PC-3 (cell line): ENCODE measurements around the gene SPHKAP. TPM values are rescaled to one million over a fixed set of nuclear protein-coding genes. Genes with fewer than 3 reads are reported as not detected.

Experiments
- ATAC-seq: fragments of 200-7000 bp; cut with Tn5 transposase; 2 replicates; pipeline ENCODE4 v1.9.1; 2020; ENCODE audit warnings: mild to moderate bottlenecking, moderate library complexity
- BruUV-seq: library from RNA; stranded (reverse); fragments of 400-500 nt; replicated peaks from 2 replicates; lab custom pipeline; 2021; lab: Mats Ljungman, UMichigan
- CTCF ChIA-PET: fragments of 300-600 bp; sonication (Branson Sonifier 250); formaldehyde crosslinking; loops from one replicate; lab custom pipeline; 2022; ENCODE audit warnings: antibody characterized with exemption; lab: Charles Lee
- POLR2A ChIA-PET: fragments of 300-600 bp; sonication (Branson Sonifier 250); formaldehyde crosslinking; loops from one replicate; lab custom pipeline; 2022; ENCODE audit warnings: antibody characterized with exemption; ENCODE audit not compliant: unreplicated experiment; lab: Charles Lee
- DNase-seq: peaks from one replicate; pipeline ENCODE4 v3.0.0-alpha.2; 2015
- H2AFZ ChIP-seq: fragments of 300-600 bp; sonication (generic); 2 replicates; pipeline ENCODE4 v1.6.0; 2016; ENCODE audit warnings: antibody characterized with exemption, low read length
- H3F3A ChIP-seq: fragments of 300-600 bp; sonication (generic); one replicate; pipeline ENCODE4 v1.6.0; 2017; ENCODE audit warnings: antibody characterized with exemption, low read length, control low read depth, mild to moderate bottlenecking; ENCODE audit not compliant: unreplicated experiment
- H3K27ac ChIP-seq: fragments of 300-600 bp; sonication (generic); 2 replicates; pipeline ENCODE4 v1.5.1; 2016; ENCODE audit warnings: mild to moderate bottlenecking, low read length
- H3K27me3 ChIP-seq: fragments of 300-600 bp; sonication (generic); 2 replicates; pipeline ENCODE4 v1.6.1; 2016; ENCODE audit warnings: low read length, mixed read lengths
- H3K36me3 ChIP-seq: fragments of 300-600 bp; sonication (generic); 2 replicates; pipeline ENCODE4 v1.6.1; 2016; ENCODE audit warnings: low read depth, mixed run types, low read length, mixed read lengths
- H3K4me1 ChIP-seq: fragments of 300-600 bp; sonication (generic); 2 replicates; pipeline ENCODE4 v1.5.1; 2016; ENCODE audit warnings: low read length; ENCODE audit not compliant: insufficient read depth
- H3K4me2 ChIP-seq: fragments of 300-600 bp; sonication (generic); 2 replicates; pipeline ENCODE4 v1.6.0; 2016; ENCODE audit warnings: low read length
- H3K4me3 ChIP-seq: fragments of 300-600 bp; sonication (generic); 2 replicates; pipeline ENCODE4 v1.5.1; 2016; ENCODE audit warnings: mild to moderate bottlenecking, low read length, mixed read lengths
- H3K79me2 ChIP-seq: fragments of 300-600 bp; sonication (generic); 2 replicates; pipeline ENCODE4 v1.6.1; 2017; ENCODE audit warnings: low read length, mixed read lengths
- H3K9ac ChIP-seq: fragments of 300-600 bp; sonication (generic); 2 replicates; pipeline ENCODE4 v1.6.0; 2016; ENCODE audit warnings: mild to moderate bottlenecking, low read length
- H3K9me2 ChIP-seq: fragments of 300-600 bp; sonication (generic); replicated peaks from 2 replicates; pipeline ENCODE4 v1.6.1; 2016; ENCODE audit warnings: mixed run types, low read length, mixed read lengths
- H3K9me3 ChIP-seq: fragments of 300-600 bp; sonication (generic); 2 replicates; pipeline ENCODE4 v1.6.1; 2016; ENCODE audit warnings: low read length, mixed read lengths
- H4K20me1 ChIP-seq: fragments of 300-600 bp; sonication (generic); 2 replicates; pipeline ENCODE4 v1.6.1; 2016; ENCODE audit warnings: low read length, mixed read lengths
- CTCF ChIP-seq: fragments of 300-600 bp; sonication (generic); conservative IDR thresholded peaks from 2 replicates; pipeline ENCODE4 v1.5.1; 2017; ENCODE audit warnings: antibody characterized with exemption, low read depth, mild to moderate bottlenecking, low read length
- EZH2 ChIP-seq: fragments of 300-600 bp; sonication (generic); IDR thresholded peaks from one replicate; pipeline ENCODE4 v1.6.1; 2017; ENCODE audit warnings: antibody characterized with exemption, mild to moderate bottlenecking, low read length; ENCODE audit not compliant: unreplicated experiment
- EZH2phosphoT487 ChIP-seq: fragments of 300-600 bp; sonication (generic); IDR thresholded peaks from 2 replicates; pipeline ENCODE4 v1.6.1; 2018; ENCODE audit warnings: mild to moderate bottlenecking, antibody characterized with exemption, low read length, borderline replicate concordance
- intact Hi-C: fragments of 100-400 bp; cut with micrococcal nuclease; formaldehyde crosslinking; loops from 2 replicates; pipeline ENCODE4 v1.9.0; 2023
- total RNA-seq: library from RNA; depleted of rRNA; stranded (reverse); fragments of >200 nt; gene quantifications from 2 replicates; pipeline ENCODE4 v1.2.3, GENCODE V29; 2014

Gene SPHKAP
- total RNA-seq, 1 experiment from 2014 or later: not detected

- CTCF ChIA-PET: no interaction called here
- H3F3A ChIP-seq: no peaks in the 10 kb centered on the region
- H3K36me3 ChIP-seq: no peaks in the 10 kb centered on the region
- intact Hi-C loops: no loop called here
- no peak overlapping the region for H2AFZ ChIP-seq
- no peak for DNase-seq
- no peak overlapping the region for H3K4me2 ChIP-seq
- no peaks in the 10 kb centered on the region for H3K79me2 ChIP-seq
- H3K27me3 ChIP-seq: peaks cover 42% of the 10 kb centered on the region
- no peaks in the 10 kb centered on the region for H4K20me1 ChIP-seq
- no peaks in the 10 kb centered on the region for H3K4me1 ChIP-seq
- no peak for ATAC-seq
- no peak for TF ChIP-seq CTCF
- TF ChIP-seq EZH2: no peak
- no peak for TF ChIP-seq EZH2phosphoT487
- no peaks in the 10 kb centered on the region for H3K9me3 ChIP-seq
- BruUV-seq: no TSS peak
- H3K9me2 ChIP-seq: no peaks in the 10 kb centered on the region
- POLR2A ChIA-PET: no interaction called here
- no peak overlapping the region for H3K4me3 ChIP-seq
- H3K27ac ChIP-seq: no peak overlapping the region
- no peak overlapping the region for H3K9ac ChIP-seq
Observed at GRCh38 chr2:228157841-228158240, 23.6 kb downstream of the SPHKAP start.

GRCh38 chr2:228144961-228145360 is 36.5 kb downstream of the SPHKAP start:
- Histone ChIP-seq H3K27me3 (peaks cover 44% of the 10 kb centered on the region), H3K9ac (no peak overlapping the region), H4K20me1 (no peaks in the 10 kb centered on the region), H3K9me3 (no peaks in the 10 kb centered on the region), H3K4me2 (no peak overlapping the region), H3K79me2 (no peaks in the 10 kb centered on the region), H3K36me3 (no peaks in the 10 kb centered on the region), H3K4me1 (no peaks in the 10 kb centered on the region), H3K4me3 (no peak overlapping the region), H3K9me2 (no peaks in the 10 kb centered on the region), H3F3A (no peaks in the 10 kb centered on the region), H2AFZ (no peak overlapping the region), H3K27ac (no peak overlapping the region)
- ChIA-PET POLR2A (no interaction called here), CTCF (no interaction called here)
- ATAC-seq: no peak
- no TSS peak for BruUV-seq
- intact Hi-C loops: no loop called here
- no peak for TF ChIP-seq EZH2phosphoT487
- TF ChIP-seq EZH2: no peak
- no peak for TF ChIP-seq CTCF
- DNase-seq: no peak

GRCh38 chr2:228140934-228141528 is 40.5 kb downstream of the SPHKAP start:
- no peaks in the 10 kb centered on the region for H3K4me1 ChIP-seq
- no peak for ATAC-seq
- H3K4me3 ChIP-seq: no peak overlapping the region
- POLR2A ChIA-PET: no interaction called here
- H3F3A ChIP-seq: no peaks in the 10 kb centered on the region
- H3K27ac ChIP-seq: no peak overlapping the region
- H3K79me2 ChIP-seq: no peaks in the 10 kb centered on the region
- intact Hi-C loops: no loop called here
- CTCF ChIA-PET: no interaction called here
- no peaks in the 10 kb centered on the region for H3K9me3 ChIP-seq
- no peak for DNase-seq
- no peak for TF ChIP-seq EZH2
- no peak for TF ChIP-seq EZH2phosphoT487
- TF ChIP-seq CTCF: no peak
- no peaks in the 10 kb centered on the region for H3K9me2 ChIP-seq
- BruUV-seq: no TSS peak
- no peak overlapping the region for H3K9ac ChIP-seq
- H3K36me3 ChIP-seq: no peaks in the 10 kb centered on the region
- no peak overlapping the region for H2AFZ ChIP-seq
- H3K4me2 ChIP-seq: no peak overlapping the region
- peaks cover 58% of the 10 kb centered on the region for H3K27me3 ChIP-seq
- H4K20me1 ChIP-seq: no peaks in the 10 kb centered on the region
